NCI-H2107 treated with DMSO at 0.1 percent for 48 hours (cell line): ENCODE results near the gene EIF3L.

Source experiments
- DNase-seq: peaks from one replicate; lab custom pipeline; 2025; ENCODE audit not compliant: unreplicated experiment; lab: John Stamatoyannopoulos, UW

EIF3L gene

GRCh38 chr22:37816543-37817180 lies 32.6 kb upstream of the EIF3L start:
- DNase-seq = no peak

- no peak for DNase-seq
Observed at GRCh38 chr22:37817705-37818408, 31.4 kb upstream of the EIF3L start.

GRCh38 chr22:37818409-37819104 lies 30.7 kb upstream of the EIF3L start:
- no peak for DNase-seq

GRCh38 chr22:37819105-37819433 lies 30.1 kb upstream of the EIF3L start:
- no peak for DNase-seq

GRCh38 chr22:37820350-37820749 lies 28.9 kb upstream of the EIF3L start:
- no peak for DNase-seq

- DNase-seq = no peak
Observed at GRCh38 chr22:37822079-37822833, 27.0 kb upstream of the EIF3L start.

GRCh38 chr22:37823134-37823985 lies 25.9 kb upstream of the EIF3L start, which contains the start of gene GALR3:
TSS of gene GALR3 (plus strand) at chr22:37823382. CDS start at chr22:37823407, 25 bp downstream.
- peak; percentile 11 for DNase-seq

- DNase-seq = no peak
Observed at GRCh38 chr22:37824674-37825641, 24.3 kb upstream of the EIF3L start.

GRCh38 chr22:37827056-37827455 lies 22.2 kb upstream of the EIF3L start:
- no peak for DNase-seq

- DNase-seq = no peak
Observed at GRCh38 chr22:37830093-37830842, 19.0 kb upstream of the EIF3L start.

GRCh38 chr22:37831472-37831871 lies 17.7 kb upstream of the EIF3L start:
- no peak for DNase-seq

GRCh38 chr22:37832022-37832857 lies 17.0 kb upstream of the EIF3L start:
- DNase-seq = no peak

- no peak for DNase-seq
Observed at GRCh38 chr22:37842015-37842793, 7.0 kb upstream of the EIF3L start.

- no peak for DNase-seq
Observed at GRCh38 chr22:37843741-37844089, 5.5 kb upstream of the EIF3L start.

GRCh38 chr22:37844904-37845329 lies 4.3 kb upstream of the EIF3L start:
- DNase-seq = no peak

GRCh38 chr22:37846433-37846832 lies 2.8 kb upstream of the EIF3L start:
- DNase-seq = no peak

GRCh38 chr22:37848587-37849088 lies 581 bp upstream of the EIF3L start:
- no peak for DNase-seq
